WTC11 (cell line): Measurements from ENCODE around the gene CCDC69. TPM values are rescaled to one million over a fixed set of nuclear protein-coding genes. Genes with fewer than 3 reads are reported as not detected.

ENCODE experiments used
- ATAC-seq: fragments of 200-7000 bp; cut with Tn5 transposase; 2 replicates; pipeline ENCODE4 v1.10.0; 2021; ENCODE audit warnings: mild to moderate bottlenecking, moderate library complexity
- CTCF ChIA-PET: fragments of 300-600 bp; sonication (Branson Sonifier 250); formaldehyde crosslinking; loops from one replicate; lab custom pipeline; 2021; ENCODE audit warnings: antibody characterized with exemption; lab: Charles Lee
- POLR2A ChIA-PET: fragments of 350-600 bp; sonication (Branson Sonifier 250); formaldehyde crosslinking; loops from one replicate; lab custom pipeline; 2021; ENCODE audit warnings: antibody characterized with exemption; lab: Charles Lee
- DNase-seq: peaks from one replicate; pipeline ENCODE4 v3.0.0; 2021; ENCODE audit warnings: low spot score
- H3K27ac Mint-ChIP-seq: 2 replicates; pipeline ENCODE4 v1.8.0; 2021; ENCODE audit warnings: mixed read lengths
- H3K27me3 Mint-ChIP-seq: 2 replicates; pipeline ENCODE4 v1.8.0; 2021; ENCODE audit warnings: low read depth, mild to moderate bottlenecking, moderate library complexity, mixed read lengths
- H3K36me3 Mint-ChIP-seq: 2 replicates; pipeline ENCODE4 v1.8.0; 2021; ENCODE audit warnings: mixed read lengths
- H3K4me1 Mint-ChIP-seq: 2 replicates; pipeline ENCODE4 v1.8.0; 2022; ENCODE audit warnings: mixed read lengths
- H3K4me3 Mint-ChIP-seq: 2 replicates; pipeline ENCODE4 v1.8.0; 2021; ENCODE audit warnings: mild to moderate bottlenecking, moderate library complexity, mixed read lengths
- H3K9me3 Mint-ChIP-seq: 2 replicates; pipeline ENCODE4 v1.8.0; 2021; ENCODE audit warnings: mixed read lengths
- ELF4 ChIP-seq: sonication (generic); formaldehyde crosslinking; IDR thresholded peaks from 2 replicates; pipeline ENCODE4 v1.8.1; 2022; ENCODE audit warnings: low read depth, mild to moderate bottlenecking, moderate library complexity, missing genetic modification reagents
- ETV6 ChIP-seq: sonication (generic); formaldehyde crosslinking; IDR thresholded peaks from 2 replicates; pipeline ENCODE4 v1.8.1; 2022; ENCODE audit warnings: mild to moderate bottlenecking, missing genetic modification reagents
- FOXP1 ChIP-seq: sonication (generic); formaldehyde crosslinking; IDR thresholded peaks from 2 replicates; pipeline ENCODE4 v1.8.0; 2022; ENCODE audit warnings: missing genetic modification reagents, mild to moderate bottlenecking, moderate library complexity, borderline replicate concordance
- JUN ChIP-seq: sonication (generic); formaldehyde crosslinking; IDR thresholded peaks from 2 replicates; pipeline ENCODE4 v1.8.0; 2023; ENCODE audit warnings: mild to moderate bottlenecking, missing genetic modification reagents
- MXD4 ChIP-seq: fragments of 250-450 bp; sonication (Bioruptor Pico); IDR thresholded peaks from 2 replicates; pipeline ENCODE4 v1.8.0; 2021; ENCODE audit warnings: mild to moderate bottlenecking, moderate library complexity, borderline replicate concordance
- NFATC4 ChIP-seq: fragments of 250-450 bp; sonication (Bioruptor Pico); IDR thresholded peaks from 2 replicates; pipeline ENCODE4 v1.9.0; 2021; ENCODE audit warnings: mild to moderate bottlenecking
- NFYB ChIP-seq: sonication (generic); formaldehyde crosslinking; conservative IDR thresholded peaks from 2 replicates; pipeline ENCODE4 v1.8.0; 2022; ENCODE audit warnings: low read depth, missing genetic modification reagents
- TCF7 ChIP-seq: sonication (generic); formaldehyde crosslinking; IDR thresholded peaks from 2 replicates; pipeline ENCODE4 v1.8.0; 2022; ENCODE audit warnings: mild to moderate bottlenecking, low read depth, missing genetic modification reagents, moderate library complexity
- TEAD1 ChIP-seq: sonication (generic); formaldehyde crosslinking; IDR thresholded peaks from 2 replicates; pipeline ENCODE4 v1.8.0; 2022; ENCODE audit warnings: mild to moderate bottlenecking, missing genetic modification reagents
- ZNF121 ChIP-seq: sonication (generic); formaldehyde crosslinking; IDR thresholded peaks from 2 replicates; pipeline ENCODE4 v1.8.0; 2023; ENCODE audit warnings: missing genetic modification reagents
- ZNF219 ChIP-seq: sonication (generic); formaldehyde crosslinking; IDR thresholded peaks from 2 replicates; pipeline ENCODE4 v1.8.0; 2023; ENCODE audit warnings: missing genetic modification reagents, mild to moderate bottlenecking, borderline replicate concordance
- ZNF232 ChIP-seq: sonication (generic); formaldehyde crosslinking; IDR thresholded peaks from 2 replicates; pipeline ENCODE4 v1.8.0; 2022; ENCODE audit warnings: mild to moderate bottlenecking, missing genetic modification reagents
- ZNF416 ChIP-seq: fragments of 250-450 bp; sonication (Bioruptor Pico); IDR thresholded peaks from 2 replicates; pipeline ENCODE4 v1.9.0; 2021; ENCODE audit warnings: mild to moderate bottlenecking, inconsistent platforms
- ZNF671 ChIP-seq: fragments of 250-450 bp; sonication (Bioruptor Pico); IDR thresholded peaks from 2 replicates; pipeline ENCODE4 v1.8.0; 2021; ENCODE audit warnings: mild to moderate bottlenecking
- total RNA-seq: library from RNA; stranded (reverse); gene quantifications from 3 replicates; pipeline ENCODE4 v1.2.3, GENCODE V29; 2021
- TF ChIP-seq, protein P1 (sequence below): sonication (generic); formaldehyde crosslinking; IDR thresholded peaks from 2 replicates; pipeline ENCODE4 v1.8.1; 2023; ENCODE audit warnings: mild to moderate bottlenecking, missing genetic modification reagents, moderate library complexity
- TF ChIP-seq, protein P2 (sequence below): sonication (generic); formaldehyde crosslinking; conservative IDR thresholded peaks from 2 replicates; pipeline ENCODE4 v1.8.1; 2022; ENCODE audit warnings: mild to moderate bottlenecking, missing genetic modification reagents
- TF ChIP-seq, protein P3 (sequence below): sonication (generic); formaldehyde crosslinking; IDR thresholded peaks from 2 replicates; pipeline ENCODE4 v1.8.1; 2023; ENCODE audit warnings: mild to moderate bottlenecking, missing genetic modification reagents, borderline replicate concordance
- TF ChIP-seq, protein P4 (sequence below): fragments of 200-600 bp; IDR thresholded peaks from 2 replicates; pipeline ENCODE4 v1.8.0; 2022; ENCODE audit warnings: antibody characterized with exemption
- TF ChIP-seq, protein P5 (sequence below): sonication (generic); formaldehyde crosslinking; IDR thresholded peaks from 2 replicates; pipeline ENCODE4 v1.8.1; 2023; ENCODE audit warnings: mild to moderate bottlenecking, missing genetic modification reagents

The CCDC69 gene
- total RNA-seq, 1 experiment from 2014 or later, result 12.4 TPM

DNA sequence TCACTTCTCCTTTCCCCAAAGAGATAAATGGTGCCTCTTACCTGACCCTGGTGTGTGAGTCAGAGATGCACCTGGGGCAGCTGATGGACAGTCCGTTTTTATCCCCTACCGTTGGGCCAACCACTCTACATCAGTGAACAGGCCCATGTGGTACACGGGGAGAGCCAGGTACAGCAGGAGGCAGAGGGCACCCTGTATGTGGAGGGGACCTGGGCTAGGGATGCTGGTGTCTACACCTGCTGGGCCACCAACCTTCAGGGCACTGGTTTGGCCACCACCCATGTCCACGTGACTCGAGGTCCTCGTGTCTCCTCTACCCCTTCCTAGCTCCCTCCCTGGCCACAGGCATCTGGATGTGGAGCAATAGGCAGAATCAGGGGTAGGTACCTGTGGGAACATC, 43.6 kb downstream of the CCDC69 start:
- DNase-seq (no peak), ATAC-seq (no peak)
- POLR2A ChIA-PET, result no interaction called here
- Mint-ChIP-seq H3K4me3 (no peak overlapping the region), H3K9me3 (no peaks in the 10 kb centered on the region), H3K4me1 (peaks cover under 1% of the 10 kb centered on the region; the same call in 1 of the 2 replicates), H3K36me3 (no peaks in the 10 kb centered on the region), H3K27ac (no peak overlapping the region), H3K27me3 (peaks cover 3% of the 10 kb centered on the region; the same call in 1 of the 2 replicates)
- CTCF ChIA-PET, result no interaction called here
- TF ChIP-seq ZNF232 (CRISPR knock-in tag) (no peak), JUN (no peak), ELF4 (no peak), ZNF671 (CRISPR knock-in tag) (no peak), MXD4 (CRISPR knock-in tag) (no peak), ZNF121 (CRISPR knock-in tag) (no peak), ZNF416 (CRISPR knock-in tag) (no peak), NFATC4 (CRISPR knock-in tag) (no peak), NFYB (CRISPR knock-in tag) (no peak)
- TF ChIP-seq, protein P1, sequence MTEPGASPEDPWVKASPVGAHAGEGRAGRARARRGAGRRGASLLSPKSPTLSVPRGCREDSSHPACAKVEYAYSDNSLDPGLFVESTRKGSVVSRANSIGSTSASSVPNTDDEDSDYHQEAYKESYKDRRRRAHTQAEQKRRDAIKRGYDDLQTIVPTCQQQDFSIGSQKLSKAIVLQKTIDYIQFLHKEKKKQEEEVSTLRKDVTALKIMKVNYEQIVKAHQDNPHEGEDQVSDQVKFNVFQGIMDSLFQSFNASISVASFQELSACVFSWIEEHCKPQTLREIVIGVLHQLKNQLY (CRISPR knock-in tag), result no peak
- TF ChIP-seq, protein P2, sequence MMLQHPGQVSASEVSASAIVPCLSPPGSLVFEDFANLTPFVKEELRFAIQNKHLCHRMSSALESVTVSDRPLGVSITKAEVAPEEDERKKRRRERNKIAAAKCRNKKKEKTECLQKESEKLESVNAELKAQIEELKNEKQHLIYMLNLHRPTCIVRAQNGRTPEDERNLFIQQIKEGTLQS (CRISPR knock-in tag), result no peak

DNA sequence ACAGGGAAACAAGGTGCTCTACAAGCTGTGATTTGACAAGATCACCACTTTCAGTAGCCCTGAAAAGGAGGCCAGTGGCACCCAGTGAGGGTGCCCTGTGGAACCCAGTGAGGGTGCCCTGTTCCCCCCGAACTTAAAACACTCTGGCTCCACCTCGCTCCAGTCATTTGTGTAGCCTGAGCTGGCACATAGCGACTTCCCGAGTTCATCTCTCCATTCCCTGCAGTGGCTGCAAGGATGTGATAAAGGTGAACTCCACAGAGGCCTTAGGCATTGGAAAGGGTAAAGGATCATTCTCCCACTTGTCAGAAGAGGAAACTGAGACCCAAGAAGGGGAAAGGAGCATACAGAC, 44.4 kb downstream of the CCDC69 start:
- DNase-seq, result no peak
- TF ChIP-seq TEAD1 (CRISPR knock-in tag) (no peak), ZNF219 (CRISPR knock-in tag) (no peak)
- TF ChIP-seq, protein P3, sequence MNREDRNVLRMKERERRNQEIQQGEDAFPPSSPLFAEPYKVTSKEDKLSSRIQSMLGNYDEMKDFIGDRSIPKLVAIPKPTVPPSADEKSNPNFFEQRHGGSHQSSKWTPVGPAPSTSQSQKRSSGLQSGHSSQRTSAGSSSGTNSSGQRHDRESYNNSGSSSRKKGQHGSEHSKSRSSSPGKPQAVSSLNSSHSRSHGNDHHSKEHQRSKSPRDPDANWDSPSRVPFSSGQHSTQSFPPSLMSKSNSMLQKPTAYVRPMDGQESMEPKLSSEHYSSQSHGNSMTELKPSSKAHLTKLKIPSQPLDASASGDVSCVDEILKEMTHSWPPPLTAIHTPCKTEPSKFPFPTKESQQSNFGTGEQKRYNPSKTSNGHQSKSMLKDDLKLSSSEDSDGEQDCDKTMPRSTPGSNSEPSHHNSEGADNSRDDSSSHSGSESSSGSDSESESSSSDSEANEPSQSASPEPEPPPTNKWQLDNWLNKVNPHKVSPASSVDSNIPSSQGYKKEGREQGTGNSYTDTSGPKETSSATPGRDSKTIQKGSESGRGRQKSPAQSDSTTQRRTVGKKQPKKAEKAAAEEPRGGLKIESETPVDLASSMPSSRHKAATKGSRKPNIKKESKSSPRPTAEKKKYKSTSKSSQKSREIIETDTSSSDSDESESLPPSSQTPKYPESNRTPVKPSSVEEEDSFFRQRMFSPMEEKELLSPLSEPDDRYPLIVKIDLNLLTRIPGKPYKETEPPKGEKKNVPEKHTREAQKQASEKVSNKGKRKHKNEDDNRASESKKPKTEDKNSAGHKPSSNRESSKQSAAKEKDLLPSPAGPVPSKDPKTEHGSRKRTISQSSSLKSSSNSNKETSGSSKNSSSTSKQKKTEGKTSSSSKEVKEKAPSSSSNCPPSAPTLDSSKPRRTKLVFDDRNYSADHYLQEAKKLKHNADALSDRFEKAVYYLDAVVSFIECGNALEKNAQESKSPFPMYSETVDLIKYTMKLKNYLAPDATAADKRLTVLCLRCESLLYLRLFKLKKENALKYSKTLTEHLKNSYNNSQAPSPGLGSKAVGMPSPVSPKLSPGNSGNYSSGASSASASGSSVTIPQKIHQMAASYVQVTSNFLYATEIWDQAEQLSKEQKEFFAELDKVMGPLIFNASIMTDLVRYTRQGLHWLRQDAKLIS (CRISPR knock-in tag), result no peak
- H3K27ac Mint-ChIP-seq, result no peak overlapping the region
- H3K9me3 Mint-ChIP-seq, result no peaks in the 10 kb centered on the region
- no peak overlapping the region for H3K4me3 Mint-ChIP-seq
- H3K36me3 Mint-ChIP-seq, result no peaks in the 10 kb centered on the region
- H3K4me1 Mint-ChIP-seq, result peaks cover 2% of the 10 kb centered on the region
- ChIA-PET CTCF (interaction anchor here (1.2 kb wide), 1 partner anchor 22 kb away, joined by 3 read pairs; the partner anchor contains the start of gene ANXA6), POLR2A (no interaction called here)
- peaks cover 3% of the 10 kb centered on the region; the same call in 1 of the 2 replicates for H3K27me3 Mint-ChIP-seq
- no peak for ATAC-seq

DNA sequence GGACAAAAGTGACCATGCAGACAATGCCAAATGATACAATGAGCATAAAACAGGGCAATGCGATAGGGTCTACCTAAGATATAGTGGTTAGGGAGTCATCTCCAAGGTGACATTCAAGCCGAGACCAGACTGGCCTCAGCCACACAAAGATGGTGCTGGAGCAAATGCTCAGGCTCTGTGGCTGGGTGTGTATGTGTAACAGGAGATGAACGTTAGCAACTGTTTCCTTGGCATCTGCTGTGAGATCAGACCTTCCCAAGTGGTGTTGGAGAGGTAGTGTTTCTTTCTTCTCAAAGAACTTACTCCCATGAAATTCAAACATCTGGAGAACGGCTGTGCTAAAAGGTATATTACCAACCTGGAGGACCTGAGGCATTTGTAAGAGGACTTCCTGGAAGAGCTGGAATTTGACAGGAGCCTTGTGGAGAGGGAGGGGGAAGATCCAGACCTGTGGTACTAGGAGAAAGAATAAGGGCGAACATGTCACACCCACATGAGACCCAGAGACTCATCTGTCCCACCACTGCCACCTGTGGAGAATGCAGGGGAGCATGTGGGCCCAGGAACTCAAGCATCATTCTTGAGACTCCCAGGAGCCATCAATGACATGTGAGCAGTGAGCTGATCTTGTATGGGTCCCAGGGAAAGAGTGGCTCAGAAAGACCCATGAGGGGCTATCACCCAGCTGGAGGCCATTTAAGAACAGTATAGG, 45.0 kb downstream of the CCDC69 start:
- peaks cover 3% of the 10 kb centered on the region; the same call in 1 of the 2 replicates for H3K27me3 Mint-ChIP-seq
- DNase-seq, result no peak
- H3K4me3 Mint-ChIP-seq, result no peak overlapping the region
- POLR2A ChIA-PET, result no interaction called here
- no peaks in the 10 kb centered on the region for H3K36me3 Mint-ChIP-seq
- no peak for ATAC-seq
- TF ChIP-seq, protein P4, sequence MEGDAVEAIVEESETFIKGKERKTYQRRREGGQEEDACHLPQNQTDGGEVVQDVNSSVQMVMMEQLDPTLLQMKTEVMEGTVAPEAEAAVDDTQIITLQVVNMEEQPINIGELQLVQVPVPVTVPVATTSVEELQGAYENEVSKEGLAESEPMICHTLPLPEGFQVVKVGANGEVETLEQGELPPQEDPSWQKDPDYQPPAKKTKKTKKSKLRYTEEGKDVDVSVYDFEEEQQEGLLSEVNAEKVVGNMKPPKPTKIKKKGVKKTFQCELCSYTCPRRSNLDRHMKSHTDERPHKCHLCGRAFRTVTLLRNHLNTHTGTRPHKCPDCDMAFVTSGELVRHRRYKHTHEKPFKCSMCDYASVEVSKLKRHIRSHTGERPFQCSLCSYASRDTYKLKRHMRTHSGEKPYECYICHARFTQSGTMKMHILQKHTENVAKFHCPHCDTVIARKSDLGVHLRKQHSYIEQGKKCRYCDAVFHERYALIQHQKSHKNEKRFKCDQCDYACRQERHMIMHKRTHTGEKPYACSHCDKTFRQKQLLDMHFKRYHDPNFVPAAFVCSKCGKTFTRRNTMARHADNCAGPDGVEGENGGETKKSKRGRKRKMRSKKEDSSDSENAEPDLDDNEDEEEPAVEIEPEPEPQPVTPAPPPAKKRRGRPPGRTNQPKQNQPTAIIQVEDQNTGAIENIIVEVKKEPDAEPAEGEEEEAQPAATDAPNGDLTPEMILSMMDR, result no peak
- TF ChIP-seq FOXP1, result no peak
- TF ChIP-seq, protein P5, sequence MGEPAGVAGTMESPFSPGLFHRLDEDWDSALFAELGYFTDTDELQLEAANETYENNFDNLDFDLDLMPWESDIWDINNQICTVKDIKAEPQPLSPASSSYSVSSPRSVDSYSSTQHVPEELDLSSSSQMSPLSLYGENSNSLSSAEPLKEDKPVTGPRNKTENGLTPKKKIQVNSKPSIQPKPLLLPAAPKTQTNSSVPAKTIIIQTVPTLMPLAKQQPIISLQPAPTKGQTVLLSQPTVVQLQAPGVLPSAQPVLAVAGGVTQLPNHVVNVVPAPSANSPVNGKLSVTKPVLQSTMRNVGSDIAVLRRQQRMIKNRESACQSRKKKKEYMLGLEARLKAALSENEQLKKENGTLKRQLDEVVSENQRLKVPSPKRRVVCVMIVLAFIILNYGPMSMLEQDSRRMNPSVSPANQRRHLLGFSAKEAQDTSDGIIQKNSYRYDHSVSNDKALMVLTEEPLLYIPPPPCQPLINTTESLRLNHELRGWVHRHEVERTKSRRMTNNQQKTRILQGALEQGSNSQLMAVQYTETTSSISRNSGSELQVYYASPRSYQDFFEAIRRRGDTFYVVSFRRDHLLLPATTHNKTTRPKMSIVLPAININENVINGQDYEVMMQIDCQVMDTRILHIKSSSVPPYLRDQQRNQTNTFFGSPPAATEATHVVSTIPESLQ (CRISPR knock-in tag), result no peak
- no peak for TF ChIP-seq ETV6 (CRISPR knock-in tag)
- no peak for TF ChIP-seq TCF7 (CRISPR knock-in tag)
- no peak for TF ChIP-seq ELF4
- TF ChIP-seq TEAD1 (CRISPR knock-in tag), result no peak
- no peak for TF ChIP-seq NFYB (CRISPR knock-in tag)
- no peak for TF ChIP-seq ZNF219 (CRISPR knock-in tag)
- H3K9me3 Mint-ChIP-seq, result no peaks in the 10 kb centered on the region
- no peak overlapping the region for H3K27ac Mint-ChIP-seq
- peaks cover 7% of the 10 kb centered on the region for H3K4me1 Mint-ChIP-seq
- CTCF ChIA-PET, result interaction anchor here (1.2 kb wide), 1 partner anchor 22 kb away, joined by 3 read pairs; the partner anchor contains the start of gene ANXA6
